ENCODE measurements around the gene VAX1.
A peak's percentile ranks its signal among the peaks of the same experiment; 100 is the strongest.
"Not testable (repeated sequence)": the region's sequence is repeated elsewhere in the genome, so short reads cannot be mapped to it uniquely, and the experiment has no call there.

The VAX1 gene, protein sequence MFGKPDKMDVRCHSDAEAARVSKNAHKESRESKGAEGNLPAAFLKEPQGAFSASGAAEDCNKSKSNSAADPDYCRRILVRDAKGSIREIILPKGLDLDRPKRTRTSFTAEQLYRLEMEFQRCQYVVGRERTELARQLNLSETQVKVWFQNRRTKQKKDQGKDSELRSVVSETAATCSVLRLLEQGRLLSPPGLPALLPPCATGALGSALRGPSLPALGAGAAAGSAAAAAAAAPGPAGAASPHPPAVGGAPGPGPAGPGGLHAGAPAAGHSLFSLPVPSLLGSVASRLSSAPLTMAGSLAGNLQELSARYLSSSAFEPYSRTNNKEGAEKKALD

GRCh38 chr10:117137911-117138642, at the start of gene VAX1:
Gene VAX1 (minus strand): TSS chr10:117138270. CDS start chr10:117138056, 214 bp downstream.
- DNase-seq (ENCODE audit: insufficient read length, low spot score) = peak; percentile 30
- FAIRE-seq = no peak

DNA sequence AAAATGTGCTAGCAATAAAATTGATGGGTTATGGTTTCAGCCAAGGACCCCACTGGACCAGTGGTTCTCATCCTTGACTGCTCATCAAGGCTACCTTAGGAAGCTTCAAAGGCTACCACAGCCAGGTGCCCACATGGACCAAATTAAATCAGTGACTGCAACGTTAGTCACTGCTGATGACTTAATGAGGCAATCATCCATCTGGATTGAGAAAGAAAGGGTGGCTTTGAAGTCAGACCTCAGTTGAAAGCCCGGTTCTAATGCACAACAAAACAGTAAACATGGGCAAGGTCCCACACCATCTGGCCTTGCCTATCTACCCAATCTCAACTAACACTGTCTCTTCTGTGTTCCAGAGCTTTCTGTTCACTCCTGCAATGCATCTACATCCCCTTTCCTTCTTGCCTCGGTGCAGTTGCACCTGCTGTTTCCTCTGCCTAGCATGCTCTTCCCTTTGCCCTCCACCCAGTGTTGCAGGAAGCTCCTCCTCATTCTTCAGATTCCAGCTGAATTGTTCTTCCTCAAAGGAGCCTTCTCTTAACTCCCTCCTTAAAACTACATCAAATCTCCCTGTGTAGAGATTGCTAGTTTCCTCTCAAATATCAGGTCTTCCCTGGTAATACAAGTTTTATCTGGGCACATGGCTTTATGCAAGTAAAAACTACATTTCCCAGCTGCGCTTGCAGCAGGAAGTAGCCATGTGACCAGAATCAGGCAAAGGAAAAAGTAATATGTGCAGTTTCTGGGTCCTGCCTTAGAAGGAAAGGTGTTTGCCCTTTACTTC, 49.0 kb upstream of the VAX1 start:
- no peak for DNase-seq (ENCODE audit: insufficient read length, low spot score)
- FAIRE-seq = no peak

DNA sequence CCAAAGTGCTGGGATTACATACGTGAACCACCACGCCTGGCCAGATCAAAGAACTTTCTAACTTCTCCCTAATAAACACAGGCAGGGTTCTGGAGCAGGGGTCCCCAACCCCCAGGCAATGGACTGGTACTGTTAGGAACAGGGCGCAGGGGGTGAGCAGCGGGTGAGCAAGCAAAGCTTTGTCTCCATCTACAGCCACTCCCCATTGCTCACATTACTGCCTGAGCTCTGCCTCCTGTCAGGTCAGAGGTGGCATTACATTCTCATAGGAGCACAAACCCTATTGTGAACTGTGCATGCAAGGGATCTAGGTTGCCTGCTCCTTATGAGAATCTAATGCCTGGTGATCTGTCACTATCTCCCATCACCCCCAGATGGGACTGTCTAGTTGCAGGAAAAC, 47.7 kb upstream of the VAX1 start:
- DNase-seq (ENCODE audit: insufficient read length, low spot score); FAIRE-seq: not testable (repeated sequence)

DNA sequence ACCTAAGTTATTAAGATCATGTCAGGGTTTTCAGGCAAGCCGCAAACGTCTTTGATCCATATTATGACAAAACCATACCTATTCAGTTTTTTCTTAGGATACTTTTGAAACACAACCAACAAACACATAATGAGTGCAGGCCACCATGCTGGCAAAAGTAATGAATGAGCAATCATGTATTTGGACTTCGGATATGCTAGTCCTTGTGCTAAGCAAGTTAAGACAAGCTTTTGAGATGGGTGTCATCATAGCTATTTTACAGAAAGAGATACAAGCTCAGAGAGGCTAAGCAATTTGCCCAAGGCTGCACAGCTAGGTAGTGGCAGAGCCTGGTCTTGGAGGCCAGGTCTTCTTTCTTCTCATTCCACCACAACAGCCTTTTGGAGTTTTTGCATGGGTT, 46.8 kb upstream of the VAX1 start:
- no peak for FAIRE-seq

GRCh38 chr10:117184296-117184695, 46.2 kb upstream of the VAX1 start:
- no peak for FAIRE-seq
- DNase-seq (ENCODE audit: insufficient read length, low spot score) = no peak

More for the DNA sequence above, 46.8 kb upstream of the VAX1 start:
- no peak for DNase-seq (ENCODE audit: insufficient read length, low spot score)

DNA sequence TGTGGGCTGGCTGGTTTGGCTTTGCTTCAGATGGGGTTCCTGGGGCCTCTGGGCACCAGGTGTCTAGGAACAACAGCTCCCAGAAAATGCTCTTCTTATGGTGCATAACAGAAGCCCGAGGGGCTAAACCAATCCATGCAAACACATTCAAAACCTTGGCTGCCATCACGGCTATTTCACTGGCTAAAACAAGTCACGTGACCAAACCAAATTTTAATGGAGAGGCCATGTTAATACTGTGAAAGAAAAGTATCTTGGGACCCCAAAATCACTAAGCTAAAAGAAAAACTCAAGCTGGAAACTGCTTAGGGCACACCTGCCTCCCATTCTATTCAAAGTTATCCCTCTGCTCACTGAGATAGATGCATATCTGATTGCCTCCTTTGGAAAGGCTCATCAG, 40.1 kb upstream of the VAX1 start:
- FAIRE-seq (no peak), DNase-seq (ENCODE audit: insufficient read length, low spot score) (no peak)

- peak; percentile 58 for DNase-seq (ENCODE audit: insufficient read length, low spot score)
- FAIRE-seq = peak; percentile 78
These were observed 37.9 kb upstream of the VAX1 start for GRCh38 chr10:117175901-117176534.

DNA sequence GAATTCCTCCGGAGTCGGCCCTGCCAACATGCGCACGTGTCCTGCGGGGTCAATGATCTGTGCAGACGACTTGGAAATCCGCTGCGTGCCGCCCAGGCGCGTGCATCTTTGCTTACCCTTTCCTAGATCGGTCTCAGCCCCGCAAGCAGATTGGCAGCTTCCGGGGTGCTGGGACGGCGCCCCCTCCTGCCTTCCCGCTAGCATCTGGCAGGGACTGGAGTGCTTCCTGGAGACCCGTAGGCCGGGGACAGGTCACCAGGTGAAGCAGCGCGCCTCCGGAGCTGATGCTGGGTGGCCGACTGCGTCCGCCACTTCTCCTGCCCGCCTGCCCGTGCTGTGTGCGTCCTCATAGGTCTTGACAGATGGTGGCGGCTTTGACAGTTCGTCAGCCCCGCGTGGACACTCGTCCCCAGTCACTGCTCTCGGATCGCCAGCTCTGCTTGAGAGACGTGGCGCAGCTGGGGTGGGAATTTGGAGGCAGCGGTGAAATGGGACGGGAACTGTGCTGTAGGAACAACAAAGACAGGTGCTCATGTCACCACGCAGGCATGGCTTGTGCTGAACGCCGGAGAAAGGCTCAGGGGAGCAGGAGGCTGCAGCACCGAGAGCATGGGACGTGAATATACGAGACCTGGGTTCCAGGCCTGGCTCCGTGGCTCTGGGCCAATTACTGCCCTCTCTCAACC, 37.3 kb upstream of the VAX1 start:
- FAIRE-seq (peak; percentile 55), DNase-seq (ENCODE audit: insufficient read length, low spot score) (no peak)

DNA sequence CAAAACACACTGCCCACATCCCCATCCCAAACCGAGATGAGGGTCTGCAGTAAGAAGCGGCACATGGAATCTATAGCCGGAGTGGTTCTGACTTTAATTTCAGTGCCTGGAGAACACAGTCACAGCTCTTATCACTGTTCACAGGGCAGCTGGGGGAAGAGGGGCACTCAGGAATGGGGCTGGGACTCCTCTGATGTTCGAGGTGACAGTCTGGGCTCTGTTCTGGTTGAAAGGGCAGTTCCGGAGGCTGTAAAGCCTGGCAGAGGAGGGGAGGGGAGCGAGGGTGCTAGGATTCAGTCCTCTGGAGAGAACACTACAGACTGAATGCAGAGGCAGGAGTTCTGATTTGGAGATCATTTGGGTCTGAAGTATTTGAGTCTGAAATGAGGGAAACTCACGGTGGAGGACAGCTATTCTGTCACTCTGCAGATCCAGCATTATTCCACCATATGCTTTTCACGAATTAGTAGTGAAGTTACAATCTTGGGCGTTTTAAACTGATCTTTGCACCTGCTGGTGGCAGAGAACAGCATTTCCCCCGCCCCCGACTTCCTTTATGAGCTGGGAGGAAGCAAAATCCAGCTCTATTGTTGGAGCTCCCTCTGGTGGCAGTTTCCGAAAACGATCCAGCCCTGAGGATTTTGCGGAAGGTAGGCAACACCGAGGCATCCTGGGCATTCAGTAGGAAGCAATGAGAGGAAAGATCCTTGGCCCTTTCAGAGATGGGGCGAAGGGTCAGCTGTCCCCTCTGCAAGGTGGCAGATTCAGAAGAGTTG, 36.6 kb upstream of the VAX1 start:
- peak; percentile 98 for FAIRE-seq
- DNase-seq (ENCODE audit: insufficient read length, low spot score) = peak; percentile 61

DNA sequence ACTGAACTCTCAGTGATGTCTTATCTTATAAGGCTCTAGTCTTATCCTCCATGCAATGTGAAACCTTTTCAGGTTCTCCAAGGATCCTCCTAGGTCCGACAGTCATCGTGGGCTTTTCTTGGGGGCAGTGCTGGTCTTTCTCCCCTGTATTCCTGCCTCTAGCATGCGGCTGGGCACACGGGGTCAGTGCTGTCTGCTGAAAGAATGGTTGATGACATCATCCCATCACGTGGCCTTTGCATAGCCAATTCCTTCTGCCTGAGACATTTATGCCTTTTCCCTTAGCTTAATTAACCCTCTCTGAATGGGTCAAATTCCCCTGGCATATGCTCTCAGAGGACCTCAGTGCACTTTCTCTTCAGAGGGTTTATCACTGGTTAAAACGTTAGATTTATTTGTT, 32.2 kb upstream of the VAX1 start:
- FAIRE-seq (no peak), DNase-seq (ENCODE audit: insufficient read length, low spot score) (no peak)

DNA sequence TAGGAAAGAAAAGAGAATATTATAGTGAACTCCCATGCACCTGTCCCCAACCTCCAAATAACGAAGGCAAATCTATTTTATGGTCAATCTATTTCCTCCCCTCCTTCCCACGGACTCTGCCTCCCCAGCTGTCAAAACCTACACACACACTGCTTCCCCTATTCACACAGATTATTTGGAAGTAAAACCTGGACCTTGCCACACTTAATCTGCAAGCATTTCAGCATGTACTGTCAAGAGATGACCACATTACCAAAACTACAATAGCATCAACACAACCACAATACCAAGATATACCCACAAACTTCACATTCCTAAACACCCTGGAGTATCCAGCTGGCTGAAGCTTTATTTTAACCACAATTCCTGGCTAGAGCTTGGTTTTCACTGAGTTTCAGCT, 31.4 kb upstream of the VAX1 start:
- no peak for FAIRE-seq

DNA sequence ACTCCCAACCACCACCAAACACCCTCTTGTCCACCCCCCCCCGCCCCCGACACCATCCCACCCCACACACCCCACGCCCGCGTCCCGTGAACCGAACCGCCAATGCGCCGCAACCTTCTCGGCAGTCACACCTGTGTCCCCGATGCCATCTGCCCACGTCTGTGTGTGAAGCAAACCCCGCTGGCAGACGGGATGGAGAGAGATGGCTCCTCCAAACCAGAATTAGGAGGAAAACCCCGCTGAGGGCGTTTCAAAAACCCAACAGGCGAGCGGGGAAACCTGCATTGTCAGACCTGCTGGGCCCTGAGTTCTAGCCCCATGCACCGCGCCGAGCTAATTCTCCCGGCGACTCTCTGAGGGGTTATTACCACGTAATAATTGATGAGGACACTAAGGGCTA, 30.7 kb upstream of the VAX1 start:
- DNase-seq (ENCODE audit: insufficient read length, low spot score) (no peak), FAIRE-seq (no peak)

More for the DNA sequence above, 31.4 kb upstream of the VAX1 start:
- DNase-seq (ENCODE audit: insufficient read length, low spot score) = no peak

GRCh38 chr10:117167789-117168674, 30.0 kb upstream of the VAX1 start:
- FAIRE-seq (no peak), DNase-seq (ENCODE audit: insufficient read length, low spot score) (peak; percentile 84)

DNA sequence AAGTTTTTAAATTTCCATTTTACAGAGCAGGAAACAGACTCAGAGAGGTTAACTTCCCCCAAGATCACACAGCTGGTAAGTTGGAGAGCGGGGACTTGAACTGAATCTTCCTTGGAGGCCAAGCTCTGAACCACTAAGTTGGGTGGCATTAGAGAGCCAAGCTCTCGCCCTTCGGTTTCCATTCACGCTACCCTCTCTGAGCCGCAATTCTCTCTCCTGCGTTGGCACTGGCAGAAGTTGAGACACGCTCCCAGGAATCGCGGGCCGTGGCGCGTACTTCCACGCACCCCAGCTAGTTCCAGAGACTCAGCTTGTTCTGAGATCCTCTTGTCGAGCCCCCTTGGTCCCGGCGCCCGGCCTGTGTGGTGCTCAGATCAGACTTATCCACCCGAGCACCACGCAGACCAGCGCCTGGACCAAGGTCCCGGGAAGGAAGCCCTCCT, 29.3 kb upstream of the VAX1 start:
- FAIRE-seq (no peak), DNase-seq (ENCODE audit: insufficient read length, low spot score) (no peak)

- FAIRE-seq (no peak), DNase-seq (ENCODE audit: insufficient read length, low spot score) (no peak)
These were observed 28.6 kb upstream of the VAX1 start for GRCh38 chr10:117166418-117167345.

DNA sequence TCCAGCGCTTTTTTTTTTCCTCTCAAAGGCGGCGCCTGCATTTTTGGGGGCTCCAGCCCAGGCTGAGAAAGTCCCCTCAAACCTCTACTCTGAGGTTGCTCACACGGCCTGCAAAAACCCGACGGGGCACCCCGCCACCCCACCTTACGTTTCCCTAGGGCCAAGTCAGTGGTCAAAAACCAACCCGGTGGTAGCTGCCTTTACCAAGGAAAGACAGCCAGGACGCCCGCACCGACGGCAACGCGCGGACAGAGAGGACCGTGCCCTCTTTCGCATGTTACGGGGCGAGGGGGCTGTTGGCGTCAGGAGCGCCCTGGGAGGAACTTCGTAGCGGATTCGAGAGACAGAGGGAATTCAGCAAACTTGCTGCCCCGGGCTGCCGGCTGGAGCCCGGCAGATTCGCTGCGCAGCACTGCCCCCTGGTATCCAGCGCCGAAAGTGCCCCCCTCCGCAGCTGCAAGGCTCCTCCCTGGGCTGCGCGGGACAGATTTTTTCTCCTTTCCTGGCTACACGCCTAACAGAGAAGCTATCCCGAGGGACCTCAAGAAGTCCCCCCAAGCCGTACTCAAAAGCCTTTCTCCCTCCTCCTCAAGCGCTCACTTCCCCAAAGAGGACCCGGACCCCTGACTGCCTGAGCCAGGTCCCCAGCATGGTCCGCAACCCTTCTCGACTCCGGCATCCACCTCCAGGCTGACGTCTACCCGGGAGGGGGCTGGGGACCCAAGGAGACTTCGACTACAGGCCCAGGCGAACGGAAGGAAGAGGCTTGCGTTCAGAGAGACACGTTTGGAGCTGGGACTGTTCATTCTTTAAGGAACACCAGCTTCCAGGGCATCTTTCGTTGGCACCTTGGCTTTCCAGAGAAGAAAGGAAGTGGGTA, 27.7 kb upstream of the VAX1 start:
- DNase-seq (ENCODE audit: insufficient read length, low spot score) (no peak), FAIRE-seq (no peak)
